Occipital lobe (tissue), 2 donors: Measurements from ENCODE around the gene HACD1. TPM values are rescaled to one million over a fixed set of nuclear protein-coding genes. Genes with fewer than 3 reads are reported as not detected.

ENCODE experiments used
- DNase-seq: peaks from one replicate; lab custom pipeline; 2025; lab: John Stamatoyannopoulos, UW
- total RNA-seq: library from RNA; depleted of rRNA; stranded (reverse); fragments of >200 nt; gene quantifications from one replicate; pipeline ENCODE4 v1.2.3, GENCODE V29; 2014

HACD1 gene
- 18.7 TPM for total RNA-seq

GRCh38 chr10:17617031-17617911 lies at the start of gene HACD1:
Gene HACD1 (minus strand): TSS chr10:17617374. CDS start chr10:17617339, 35 bp downstream.
- peak; percentile 68 for DNase-seq

GRCh38 chr10:17665747-17666146 lies 48.6 kb upstream of the HACD1 start:
- DNase-seq: no peak

- DNase-seq: no peak
These were observed 46.3 kb upstream of the HACD1 start for GRCh38 chr10:17663450-17663849.

GRCh38 chr10:17662193-17663138 lies 45.3 kb upstream of the HACD1 start:
- DNase-seq: no peak

- no peak for DNase-seq
These were observed 44.3 kb upstream of the HACD1 start for GRCh38 chr10:17661510-17661909.

- no peak for DNase-seq
These were observed 43.7 kb upstream of the HACD1 start for GRCh38 chr10:17660921-17661320.

GRCh38 chr10:17659365-17659764 lies 42.2 kb upstream of the HACD1 start:
- DNase-seq: no peak

- DNase-seq: no peak
These were observed 39.9 kb upstream of the HACD1 start for GRCh38 chr10:17657103-17657500.

GRCh38 chr10:17655567-17656146 lies 38.5 kb upstream of the HACD1 start:
- no peak for DNase-seq

- no peak for DNase-seq
These were observed 37.8 kb upstream of the HACD1 start for GRCh38 chr10:17655009-17655408.

GRCh38 chr10:17652585-17652984 lies 35.4 kb upstream of the HACD1 start:
- no peak for DNase-seq

GRCh38 chr10:17651896-17652295 lies 34.7 kb upstream of the HACD1 start:
- no peak for DNase-seq

GRCh38 chr10:17650416-17650815 lies 33.2 kb upstream of the HACD1 start:
- no peak for DNase-seq

GRCh38 chr10:17649836-17650235 lies 32.7 kb upstream of the HACD1 start:
- DNase-seq: no peak

GRCh38 chr10:17649052-17649451 lies 31.9 kb upstream of the HACD1 start:
- no peak for DNase-seq

GRCh38 chr10:17648243-17649035 lies 31.3 kb upstream of the HACD1 start:
- no peak for DNase-seq

GRCh38 chr10:17647326-17647725 lies 30.2 kb upstream of the HACD1 start:
- no peak for DNase-seq

- no peak for DNase-seq
These were observed 28.6 kb upstream of the HACD1 start for GRCh38 chr10:17645621-17646345.

- no peak for DNase-seq
These were observed 27.3 kb upstream of the HACD1 start for GRCh38 chr10:17644485-17644943.
